Retinal pigment epithelial cell (primary cell): ENCODE data around the gene DUSP7.
A peak's percentile ranks its signal among the peaks of the same experiment; 100 is the strongest.

Source experiments
- DNase-seq: peaks from one replicate; pipeline ENCODE4 v3.0.0-alpha.2; 2010; ENCODE audit warnings: low read depth
- H3K4me3 ChIP-seq: 2 replicates; pipeline ENCODE4 v1.5.1; 2011; ENCODE audit warnings: mild to moderate bottlenecking, low read length, control low read depth, moderate library complexity
- CTCF ChIP-seq: conservative IDR thresholded peaks from 2 replicates; pipeline ENCODE4 v1.5.1; 2011; ENCODE audit warnings: low read depth, low read length, control low read depth, inconsistent platforms

The DUSP7 gene

GRCh38 chr3:52090131-52090932 lies 34.0 kb upstream of the DUSP7 start:
- peak; percentile 55 for DNase-seq
- no peak overlapping the region for H3K4me3 ChIP-seq
- TF ChIP-seq CTCF = no peak

- DNase-seq = no peak
- H3K4me3 ChIP-seq = no peak overlapping the region
- TF ChIP-seq CTCF = no peak
Measured at GRCh38 chr3:52089691-52090090, 33.3 kb upstream of the DUSP7 start.

DNA sequence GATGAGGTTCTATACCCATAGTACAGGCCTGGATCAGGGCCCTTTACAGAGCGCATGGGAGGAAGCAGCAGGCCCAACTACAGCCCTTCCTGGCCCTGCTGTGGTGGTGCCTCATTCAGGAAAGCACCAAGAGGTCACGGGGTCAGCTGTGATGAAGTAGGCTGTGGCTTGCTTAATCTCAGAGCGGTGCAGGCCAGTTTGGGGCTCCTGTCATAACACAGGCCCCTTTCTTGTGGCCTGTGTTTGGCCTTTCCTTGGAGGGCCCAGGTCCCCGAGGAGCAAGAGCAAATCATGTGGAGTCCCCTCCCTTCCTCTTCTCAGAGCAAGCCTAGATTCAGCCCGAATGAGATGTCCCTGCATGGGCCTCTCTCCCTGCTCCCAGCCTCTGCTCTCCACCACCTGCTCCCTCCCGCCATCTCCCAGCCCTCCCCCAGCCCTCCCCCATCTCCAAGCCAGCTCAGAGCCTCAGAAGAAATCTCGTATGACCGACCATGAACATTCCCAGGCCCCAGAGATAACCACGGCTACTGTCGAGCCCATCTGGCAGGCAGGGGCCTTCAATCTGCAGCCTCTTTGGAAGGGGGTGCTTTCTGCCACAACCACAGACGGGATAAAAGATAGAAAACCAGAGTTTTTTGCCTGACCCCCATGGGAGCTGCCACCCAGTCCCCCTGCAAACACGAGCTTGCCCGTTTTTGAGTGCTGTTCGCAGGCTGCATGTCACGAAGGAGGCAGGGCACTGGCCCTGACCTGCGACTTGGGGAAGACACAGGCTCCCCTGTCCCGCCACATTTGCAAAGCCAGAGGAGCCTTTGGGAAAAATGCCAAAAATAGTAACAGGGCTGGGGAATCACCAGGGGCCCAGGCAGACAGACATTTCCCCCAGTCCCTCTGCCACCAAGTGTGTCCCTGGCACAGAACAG lies 32.3 kb upstream of the DUSP7 start:
- DNase-seq = no peak
- no peak overlapping the region for H3K4me3 ChIP-seq
- TF ChIP-seq CTCF = no peak

- H3K4me3 ChIP-seq = no peak overlapping the region
- no peak for TF ChIP-seq CTCF
- DNase-seq = no peak
Measured at GRCh38 chr3:52087731-52088130, 31.4 kb upstream of the DUSP7 start.

GRCh38 chr3:52086976-52087663 lies 30.7 kb upstream of the DUSP7 start:
- no peak overlapping the region for H3K4me3 ChIP-seq
- no peak for TF ChIP-seq CTCF
- DNase-seq = no peak

- no peak for TF ChIP-seq CTCF
- DNase-seq = no peak
- no peak overlapping the region for H3K4me3 ChIP-seq
Measured at GRCh38 chr3:52086461-52086860, 30.1 kb upstream of the DUSP7 start.
